HCT116 (cell line): ENCODE data around the gene MDP1. TPM values are rescaled to one million over a fixed set of nuclear protein-coding genes. Genes with fewer than 3 reads are reported as not detected.

Experiments
- ATAC-seq: fragments of 200-7000 bp; cut with Tn5 transposase; 2 replicates; pipeline ENCODE4 v1.9.1; 2020; ENCODE audit warnings: mild to moderate bottlenecking, moderate library complexity
- BruUV-seq: library from RNA; stranded (reverse); fragments of 400-500 nt; replicated peaks from 2 replicates; lab custom pipeline; 2021; lab: Mats Ljungman, UMichigan
- CTCF ChIA-PET: fragments of 300-600 bp; sonication (Branson Sonifier 250); formaldehyde crosslinking; loops from one replicate; lab custom pipeline; 2021; ENCODE audit warnings: antibody characterized with exemption; lab: Charles Lee
- POLR2A ChIA-PET: fragments of 300-600, 350-600 bp; sonication (Branson Sonifier 250); formaldehyde crosslinking; loops from one replicate; lab custom pipeline; 2021; ENCODE audit warnings: antibody characterized with exemption; lab: Charles Lee
- RAD21 ChIA-PET, 2 experiments: fragments of 300-600 bp; sonication (Branson Sonifier 250); formaldehyde crosslinking; loops; one replicate each; lab custom pipeline; 2023; ENCODE audit warnings: low total read pairs in 2 of 2; ENCODE audit not compliant: uncharacterized antibody in 2 of 2, unreplicated experiment in 2 of 2, low non-redundant PET in 1 of 2; lab: Charles Lee
- DNase-seq: peaks from one replicate; pipeline ENCODE4 v3.0.0-alpha.2; 2010; ENCODE audit warnings: low read depth, low spot score
- H2AFZ ChIP-seq: fragments of 200-600 bp; shearing (Covaris generic), sonication (generic); 2 replicates; pipeline ENCODE4 v1.6.1; 2017; ENCODE audit warnings: low read depth, mixed run types, mixed read lengths, antibody characterized with exemption, low read length; ENCODE audit not compliant: poor library complexity, severe bottlenecking
- H3K27ac ChIP-seq: 2 replicates; pipeline ENCODE4 v1.5.1; 2012; ENCODE audit warnings: low read depth, low read length
- H3K27me3 ChIP-seq: fragments of 200-600 bp; sonication (generic); 2 replicates; pipeline ENCODE4 v1.6.1; 2016; ENCODE audit warnings: mixed run types, low read length, mixed read lengths; ENCODE audit not compliant: insufficient read depth
- H3K36me3 ChIP-seq, 2 experiments: fragments of 200-500 bp in 1 of 2; fragments of 200-600 bp in 1 of 2; sonication (Bioruptor generic) in 1 of 2; sonication (generic) in 1 of 2; 2 replicates each; pipeline versions ENCODE4 v1.5.1 to v1.6.1; 2014 to 2016; ENCODE audit warnings: low read length in 2 of 2, inconsistent platforms in 1 of 2, mixed read lengths in 1 of 2, mixed run types in 1 of 2; ENCODE audit not compliant: insufficient read depth in 2 of 2, control insufficient read depth in 1 of 2
- H3K4me1 ChIP-seq, 2 experiments: fragments of 200-600 bp in 1 of 2; sonication (generic) in 1 of 2; 2 replicates each; pipeline versions ENCODE4 v1.5.1 to v1.6.1; 2012 to 2017; ENCODE audit warnings: low read length in 2 of 2, inconsistent platforms in 1 of 2, mild to moderate bottlenecking in 1 of 2, mixed read lengths in 1 of 2, mixed run types in 1 of 2, moderate library complexity in 1 of 2; ENCODE audit not compliant: insufficient read depth in 2 of 2, control insufficient read depth in 1 of 2
- H3K4me2 ChIP-seq: fragments of 200-600 bp; sonication (generic); 2 replicates; pipeline ENCODE4 v1.6.1; 2017; ENCODE audit warnings: mixed run types, low read length, mixed read lengths
- H3K4me3 ChIP-seq, 2 experiments: fragments of 200-600 bp in 1 of 2; sonication (generic) in 1 of 2; replicated peaks in 1 of 2; 2 replicates each; pipeline ENCODE4 v1.5.1; 2011 to 2016; ENCODE audit warnings: low read length in 2 of 2, control low read depth in 1 of 2, low read depth in 1 of 2, mild to moderate bottlenecking in 1 of 2, mixed read lengths in 1 of 2, mixed run types in 1 of 2
- H3K79me2 ChIP-seq: fragments of 200-600 bp; sonication (generic); 2 replicates; pipeline ENCODE4 v1.6.1; 2017; ENCODE audit warnings: mild to moderate bottlenecking, mixed run types, low read length, moderate library complexity, mixed read lengths; ENCODE audit not compliant: insufficient read depth
- H3K9ac ChIP-seq: fragments of 200-600 bp; sonication (generic); 2 replicates; pipeline ENCODE4 v1.6.1; 2016; ENCODE audit warnings: low read length, mixed read lengths
- H3K9me2 ChIP-seq: fragments of 200-600 bp; sonication (generic), shearing (Covaris generic); 2 replicates; pipeline ENCODE4 v1.6.1; 2017; ENCODE audit warnings: mixed run types, mild to moderate bottlenecking, moderate library complexity; ENCODE audit not compliant: insufficient read depth
- H3K9me3 ChIP-seq, 2 experiments: fragments of 200-500 bp in 1 of 2; fragments of 200-600 bp in 1 of 2; sonication (Bioruptor generic) in 1 of 2; sonication (generic) in 1 of 2; 2 replicates each; pipeline ENCODE4 v1.6.1; 2014 to 2017; ENCODE audit warnings: low read length in 2 of 2, mixed read lengths in 2 of 2, inconsistent platforms in 1 of 2, low read depth in 1 of 2, mild to moderate bottlenecking in 1 of 2, mixed run types in 1 of 2, moderate library complexity in 1 of 2; ENCODE audit not compliant: control insufficient read depth in 1 of 2, insufficient read depth in 1 of 2
- H4K20me1 ChIP-seq: fragments of 200-600 bp; sonication (generic), shearing (Covaris generic); 2 replicates; pipeline ENCODE4 v1.6.1; 2017; ENCODE audit warnings: mixed run types, mild to moderate bottlenecking, moderate library complexity; ENCODE audit not compliant: insufficient read depth
- ATF3 ChIP-seq: IDR thresholded peaks from 2 replicates; pipeline ENCODE4 v1.6.1; 2012
- CEBPB ChIP-seq: IDR thresholded peaks from 2 replicates; pipeline ENCODE4 v1.6.1; 2012; ENCODE audit warnings: low read depth
- EZH2 ChIP-seq: fragments of 200-600 bp; sonication (generic); IDR thresholded peaks from 2 replicates; pipeline ENCODE4 v1.6.1; 2017; ENCODE audit warnings: antibody characterized with exemption, mixed run types
- FOSL1 ChIP-seq: IDR thresholded peaks from 2 replicates; pipeline ENCODE4 v1.6.1; 2012; ENCODE audit warnings: low read depth
- JUND ChIP-seq: IDR thresholded peaks from 2 replicates; pipeline ENCODE4 v1.6.1; 2012
- POLR2A ChIP-seq: IDR thresholded peaks from 2 replicates; pipeline ENCODE4 v1.7.0; 2011; ENCODE audit warnings: borderline replicate concordance; ENCODE audit not compliant: insufficient read depth, insufficient read length; ENCODE audit errors: extremely low read depth
- RAD21 ChIP-seq: IDR thresholded peaks from 2 replicates; pipeline ENCODE4 v1.6.1; 2012; ENCODE audit warnings: low read depth, mild to moderate bottlenecking
- REST ChIP-seq: IDR thresholded peaks from 2 replicates; pipeline ENCODE4 v1.6.1; 2012; ENCODE audit warnings: low read depth
- SIN3A ChIP-seq: IDR thresholded peaks from 2 replicates; pipeline ENCODE4 v1.6.1; 2012; ENCODE audit warnings: low read depth
- TCF7L2 ChIP-seq: IDR thresholded peaks from 2 replicates; pipeline ENCODE4 v1.7.0; 2011; ENCODE audit warnings: borderline replicate concordance, inconsistent platforms; ENCODE audit not compliant: insufficient read depth, insufficient read length; ENCODE audit errors: extremely low read depth
- YY1 ChIP-seq: IDR thresholded peaks from 2 replicates; pipeline ENCODE4 v1.6.1; 2011; ENCODE audit warnings: low read length, low read depth, moderate library complexity, mild to moderate bottlenecking; ENCODE audit not compliant: insufficient replicate concordance; ENCODE audit errors: extremely low read depth
- ZFX ChIP-seq: fragments of 450-650 bp; IDR thresholded peaks from 2 replicates; pipeline ENCODE4 v1.6.1; 2017
- ZNF274 ChIP-seq: fragments of 200-500 bp; sonication (Bioruptor generic); IDR thresholded peaks from 2 replicates; pipeline ENCODE4 v1.6.1; 2014; ENCODE audit warnings: mild to moderate bottlenecking, low read depth, low read length, inconsistent platforms
- intact Hi-C: fragments of 100-400 bp; cut with micrococcal nuclease; formaldehyde crosslinking; loops from 2 replicates; pipeline ENCODE4 v1.10.0; 2022
- total RNA-seq: library from RNA; stranded (reverse); gene quantifications from one replicate; pipeline ENCODE4 v1.2.1, GENCODE V29; 2021; ENCODE audit not compliant: unreplicated experiment

The MDP1 gene
- total RNA-seq, 1 experiment from 2014 or later: 15.9 TPM

- Histone ChIP-seq H3K27ac (no peak overlapping the region), H4K20me1 (no peaks in the 10 kb centered on the region), H3K4me3 (no peak overlapping the region), H3K4me2 (no peak overlapping the region), H2AFZ (no peak overlapping the region), H3K27me3 (no peaks in the 10 kb centered on the region), H3K79me2 (no peaks in the 10 kb centered on the region), H3K9me2 (no peaks in the 10 kb centered on the region), H3K36me3 (peaks cover 6 to 11% of the 10 kb centered on the region in 2 experiments; a peak in 3 of 4 replicates), H3K4me1 (no peaks in the 10 kb centered on the region), H3K9ac (no peak overlapping the region), H3K9me3 (no peaks in the 10 kb centered on the region)
- intact Hi-C loops: no loop called here
- TF ChIP-seq ATF3 (no peak), FOSL1 (no peak), JUND (no peak), ZNF274 (no peak), RAD21 (no peak), CEBPB (0 out of 2 replicates have a peak, but pooled peaks have one; percentile 22)
- ATAC-seq: no peak
- no TSS peak for BruUV-seq
- CTCF ChIA-PET: no interaction called here
- POLR2A ChIA-PET: no interaction called here
- RAD21 ChIA-PET: interaction anchor here in 1 of 2 experiments (0.8 kb wide), 1 partner anchor 41 kb away, joined by 3 read pairs; no protein-coding TSS in a partner anchor
- DNase-seq: no peak
These were observed 48.3 kb downstream of the MDP1 start for GRCh38 chr14:24167469-24168114.

GRCh38 chr14:24165785-24166184 lies 50.1 kb downstream of the MDP1 start:
- ATAC-seq: no peak
- Histone ChIP-seq H3K9me2 (no peaks in the 10 kb centered on the region), H2AFZ (no peak overlapping the region), H3K4me2 (no peak overlapping the region), H3K36me3 (peaks cover 6 to 11% of the 10 kb centered on the region in 2 experiments; a peak in 3 of 4 replicates), H3K9ac (no peak overlapping the region), H3K79me2 (no peaks in the 10 kb centered on the region), H3K27ac (no peak overlapping the region), H3K4me1 (peaks cover 7 to 14% of the 10 kb centered on the region in 2 experiments), H3K27me3 (no peaks in the 10 kb centered on the region), H4K20me1 (no peaks in the 10 kb centered on the region), H3K9me3 (no peaks in the 10 kb centered on the region), H3K4me3 (no peak overlapping the region)
- no peak for DNase-seq
- BruUV-seq: no TSS peak
- POLR2A ChIA-PET: no interaction called here
- intact Hi-C loops: no loop called here
- RAD21 ChIA-PET: no interaction called here
- TF ChIP-seq FOSL1 (no peak), ZNF274 (no peak), REST (no peak), EZH2 (no peak), TCF7L2 (no peak), ZFX (no peak), SIN3A (no peak), YY1 (no peak), POLR2A (no peak), ATF3 (no peak)
- CTCF ChIA-PET: no interaction called here
